Forelimb muscle (tissue), 1 donor: ENCODE data around the gene EPHB1. TPM values are rescaled to one million over a fixed set of nuclear protein-coding genes. Genes with fewer than 3 reads are reported as not detected.

ENCODE experiments used
- DNase-seq: peaks from one replicate; pipeline ENCODE4 v3.0.0-alpha.2; 2013; ENCODE audit warnings: low read depth
- polyA plus RNA-seq: library from polyadenylated mRNA; unstranded; fragments of 120-200 nt; gene quantifications from one replicate; pipeline ENCODE4 v1.2.1, GENCODE V29; 2013; ENCODE audit not compliant: insufficient read length

The EPHB1 gene
- polyA plus RNA-seq, 1 donor, result 49.5 TPM

GRCh38 chr3:134911586-134912548 is 116.8 kb downstream of the EPHB1 start:
- no peak for DNase-seq

- DNase-seq, result no peak
Observed at GRCh38 chr3:134916276-134916961, 121.4 kb downstream of the EPHB1 start.

DNA sequence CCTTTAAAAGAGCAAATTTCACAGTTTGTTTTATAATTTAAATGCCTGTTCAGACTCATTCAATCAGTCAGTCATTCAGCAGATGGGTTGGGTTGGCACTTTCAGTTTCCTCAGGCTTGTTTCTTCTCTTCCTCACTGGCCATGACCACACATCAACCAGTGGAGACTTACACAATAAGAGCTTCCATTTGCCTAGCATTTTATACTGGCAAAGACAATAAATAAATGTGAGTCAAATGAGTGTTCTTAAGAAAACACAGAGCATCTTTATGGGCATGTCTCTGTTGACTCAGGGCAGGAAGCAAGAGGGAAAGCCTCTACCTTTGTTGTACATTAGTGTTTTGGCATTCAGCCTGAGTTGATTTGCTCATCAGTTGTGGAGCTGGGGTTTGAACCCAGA is 122.6 kb downstream of the EPHB1 start:
- no peak for DNase-seq

DNA sequence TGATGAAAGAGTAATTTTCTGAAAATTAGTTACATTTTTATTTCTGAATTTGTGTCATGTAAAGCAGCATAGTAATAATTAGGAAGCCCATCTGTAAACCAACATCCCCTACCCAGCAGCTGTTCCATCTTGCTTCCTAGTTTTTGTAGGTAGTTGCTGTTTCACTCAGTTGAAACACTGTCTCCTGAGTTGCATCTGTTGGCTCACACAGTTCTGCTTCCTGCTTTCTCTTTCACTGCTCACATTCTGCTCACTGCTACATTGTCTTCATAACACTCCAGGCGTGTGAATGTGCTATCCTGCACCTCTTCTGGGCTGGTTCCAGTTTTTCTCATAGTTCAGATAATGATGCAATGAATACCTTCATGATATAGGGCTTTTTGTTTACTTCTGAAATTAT is 123.4 kb downstream of the EPHB1 start:
- DNase-seq, result no peak

DNA sequence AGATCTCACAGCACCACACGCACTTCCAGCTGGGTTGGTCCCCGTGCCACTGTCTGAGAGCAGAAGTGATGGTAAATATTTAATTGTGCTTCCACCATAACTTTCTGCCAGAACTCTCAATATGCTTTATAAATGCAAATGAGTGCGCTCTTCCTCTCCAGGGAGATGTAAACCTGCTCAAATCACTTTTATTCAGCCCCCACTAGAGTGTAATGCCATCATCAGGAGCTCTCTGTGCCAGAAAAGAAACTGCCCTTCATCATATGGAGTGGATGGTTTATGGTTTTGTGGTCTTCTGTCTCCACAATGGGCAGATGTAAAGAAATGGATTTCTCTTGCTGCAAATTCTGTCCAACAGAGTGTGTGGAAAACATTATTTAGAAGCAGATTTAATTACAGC is 127.0 kb downstream of the EPHB1 start:
- DNase-seq, result no peak

GRCh38 chr3:134922866-134923265 is 127.8 kb downstream of the EPHB1 start:
- DNase-seq, result no peak

GRCh38 chr3:134923286-134923685 is 128.2 kb downstream of the EPHB1 start:
- no peak for DNase-seq

- no peak for DNase-seq
Observed at GRCh38 chr3:134927599-134927998, 132.5 kb downstream of the EPHB1 start.

DNA sequence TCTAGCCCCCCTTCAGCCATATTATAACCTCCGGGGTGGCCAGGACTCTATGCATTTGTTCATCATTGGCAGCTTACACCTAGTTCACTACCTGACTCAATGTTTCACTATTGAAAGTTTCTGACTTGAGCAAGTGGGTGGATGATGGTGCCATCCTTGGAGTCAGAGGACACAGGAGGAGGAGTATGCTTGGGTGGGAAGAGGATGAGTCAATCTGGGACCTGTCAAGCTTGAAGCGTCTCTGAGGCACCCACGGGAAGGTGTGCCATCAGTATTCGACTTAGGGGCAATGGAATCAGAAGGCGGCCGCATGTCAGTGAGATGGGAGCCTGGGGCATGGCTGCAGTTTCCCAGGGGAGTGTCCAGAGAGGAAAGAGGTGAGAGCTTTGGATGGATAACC is 133.3 kb downstream of the EPHB1 start:
- no peak for DNase-seq

DNA sequence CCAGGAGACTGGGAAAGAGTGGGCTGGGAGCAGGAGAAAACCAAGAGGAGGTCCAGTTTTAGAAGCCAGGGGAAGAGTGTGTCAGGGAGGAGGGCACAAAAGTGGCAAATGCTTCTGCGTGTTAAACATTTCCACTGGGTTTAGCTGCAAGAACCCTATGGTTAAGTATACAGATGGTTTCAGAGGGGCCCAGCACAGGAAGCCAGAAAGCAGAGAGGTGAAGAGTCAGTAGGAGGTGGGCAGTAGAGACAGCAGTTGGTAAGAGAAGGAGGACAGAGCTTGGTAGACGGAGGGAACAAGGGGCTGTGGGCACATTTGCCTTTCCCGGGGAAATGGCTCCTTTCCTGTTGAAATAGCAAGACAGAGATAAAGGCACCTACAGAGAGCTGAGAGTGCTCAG is 133.8 kb downstream of the EPHB1 start:
- DNase-seq, result no peak

DNA sequence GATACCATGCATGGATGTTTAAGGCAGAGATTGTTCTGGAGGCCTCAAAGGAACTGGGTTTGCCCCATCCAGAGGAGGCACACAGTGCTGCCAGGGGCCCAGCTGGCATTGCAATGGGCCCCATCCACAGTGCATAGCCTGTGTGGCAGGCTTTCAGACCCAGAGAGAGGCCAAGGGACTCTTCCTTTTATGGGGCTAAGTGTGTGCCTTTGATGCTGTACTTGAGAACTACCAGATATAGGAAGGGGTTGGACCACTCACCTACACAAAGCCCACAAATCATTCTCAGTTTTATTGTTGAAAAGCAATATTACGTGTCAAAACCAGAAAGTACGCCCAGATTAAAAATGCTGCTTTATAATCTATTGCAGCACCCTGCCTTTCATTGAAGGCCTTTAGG is 134.9 kb downstream of the EPHB1 start:
- DNase-seq, result no peak

DNA sequence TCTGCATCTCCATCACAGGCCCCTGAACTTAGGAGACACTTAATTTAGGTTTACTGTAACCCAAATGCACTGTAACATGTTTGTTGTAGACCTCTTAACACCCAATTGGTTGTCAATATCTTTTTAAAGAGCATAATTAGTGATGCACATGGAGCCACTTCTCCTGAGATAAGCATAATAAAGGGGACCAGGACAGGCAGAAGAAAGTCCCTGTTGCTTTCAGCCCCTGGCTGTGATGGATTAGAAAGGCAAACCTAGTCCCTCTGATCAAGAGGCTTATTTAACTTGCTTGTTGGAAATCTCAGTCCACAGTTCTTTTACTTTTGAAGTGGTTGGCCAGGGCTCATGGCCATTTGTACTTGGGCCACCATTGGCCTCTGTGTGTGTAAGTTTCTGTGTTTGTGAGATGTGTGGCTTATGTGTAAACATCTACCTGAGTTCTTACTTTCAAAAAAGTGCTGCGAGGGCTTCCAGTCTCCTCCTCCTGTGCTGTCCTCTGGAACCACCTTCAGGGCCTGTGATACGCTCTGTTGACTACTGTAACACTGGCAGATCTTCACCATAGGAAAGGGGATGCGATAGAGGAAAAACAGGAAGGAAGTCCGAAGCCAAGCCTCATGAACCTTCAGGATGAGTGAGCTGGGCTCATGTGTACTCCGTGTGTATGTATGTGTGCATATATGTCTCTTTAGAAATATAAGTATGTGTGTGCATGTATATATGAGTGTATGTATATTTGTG is 136.2 kb downstream of the EPHB1 start:
- DNase-seq, result no peak

DNA sequence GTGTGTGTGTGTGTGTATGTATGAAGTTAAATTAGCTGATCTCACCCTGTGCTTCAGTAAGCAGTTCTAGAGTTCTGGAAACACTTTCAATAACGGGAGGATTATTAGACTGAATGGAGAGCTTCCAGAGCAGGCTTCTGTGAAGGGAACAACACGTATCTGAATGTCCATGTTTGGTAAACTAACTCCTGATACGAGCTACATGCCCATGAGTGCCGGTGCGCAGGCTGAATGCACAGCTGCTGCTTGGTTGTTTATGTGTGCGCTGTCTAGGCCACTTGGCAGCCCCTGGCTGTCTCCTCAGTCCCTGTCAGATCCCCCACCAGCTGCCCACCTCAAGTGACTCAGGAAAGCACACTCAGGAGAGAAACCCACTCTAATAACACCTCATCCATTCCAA is 137.0 kb downstream of the EPHB1 start:
- no peak for DNase-seq

GRCh38 chr3:134933997-134934396 is 138.9 kb downstream of the EPHB1 start:
- no peak for DNase-seq

DNA sequence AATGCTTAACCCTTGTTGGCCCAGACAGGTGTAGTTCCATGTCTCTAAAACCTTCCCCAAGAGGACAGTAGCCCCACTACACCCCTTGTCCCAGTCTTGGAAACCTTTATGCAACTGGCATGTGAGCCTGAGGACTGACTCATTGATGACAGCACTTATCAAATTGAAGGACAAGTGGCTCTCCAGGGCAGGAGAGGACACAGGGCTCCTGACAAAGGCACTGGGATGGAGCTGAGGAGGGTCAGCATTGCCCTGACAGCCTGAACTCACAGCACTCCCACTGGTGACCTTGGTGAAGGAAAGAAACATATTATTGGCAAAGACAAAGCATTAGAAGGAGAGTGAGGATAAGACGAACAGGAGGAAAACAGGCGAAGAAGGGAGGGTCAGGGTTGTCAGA is 139.9 kb downstream of the EPHB1 start:
- no peak for DNase-seq

DNA sequence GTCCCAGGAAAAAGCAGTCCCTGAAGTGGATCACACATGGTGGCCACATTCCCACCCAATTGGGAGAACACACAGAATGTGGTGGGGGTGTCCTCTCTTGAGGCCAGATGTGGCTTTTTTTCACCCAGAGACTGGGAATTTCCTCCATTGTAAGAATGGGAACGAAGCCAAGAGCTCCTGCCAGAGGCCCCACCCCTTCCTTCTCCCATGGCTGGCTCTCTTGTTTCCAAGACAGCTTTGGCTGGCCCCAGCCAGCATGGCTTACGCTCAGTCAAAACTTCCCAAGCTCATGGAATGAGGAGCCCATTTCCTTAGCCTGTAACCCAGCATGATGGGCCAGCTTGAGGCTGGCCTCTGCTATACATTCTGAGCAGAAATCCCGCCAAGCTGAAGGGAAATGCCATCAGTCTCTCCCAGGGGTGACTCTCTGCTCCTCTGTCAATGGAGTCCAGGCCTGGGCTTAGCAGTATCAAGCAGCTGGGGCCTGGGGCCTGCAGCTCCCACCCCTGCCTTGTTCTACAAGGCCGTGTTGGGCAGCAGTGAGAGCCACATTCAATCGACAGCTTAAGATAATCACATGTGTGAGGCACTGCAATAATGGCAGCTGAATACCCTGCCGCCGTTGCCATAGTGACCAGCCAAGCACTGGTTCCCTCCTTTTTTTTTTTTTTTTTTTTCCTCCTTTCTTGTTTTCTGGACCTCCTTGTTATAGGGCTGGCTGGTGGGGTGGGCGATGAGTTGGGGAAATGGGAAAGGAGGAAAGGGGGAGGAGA is 142.4 kb downstream of the EPHB1 start:
- DNase-seq, result no peak

DNA sequence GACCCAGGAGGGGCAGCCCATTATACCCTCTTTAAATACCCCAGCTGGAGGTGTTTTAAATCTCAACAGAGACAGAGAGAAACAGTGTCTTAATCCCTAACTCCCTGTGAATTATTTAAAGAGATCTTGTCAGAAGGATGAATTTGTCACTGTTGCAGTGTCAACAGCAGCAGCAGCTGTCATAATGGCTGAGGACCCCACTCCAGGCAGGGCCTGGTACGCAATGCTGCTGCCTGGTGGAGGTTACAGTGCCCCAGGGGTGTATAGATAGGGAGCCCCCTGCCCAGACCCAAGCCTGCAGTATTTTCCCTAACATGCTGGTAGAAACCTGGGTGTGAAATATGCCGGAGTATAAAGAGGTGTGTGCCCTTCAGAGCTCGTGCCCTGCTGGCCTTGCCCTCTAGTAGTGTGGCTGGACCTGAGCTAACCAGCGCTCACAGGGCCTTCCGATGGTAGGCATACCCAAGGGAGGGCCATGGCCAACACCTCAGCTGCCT is 143.0 kb downstream of the EPHB1 start:
- DNase-seq, result no peak

- no peak for DNase-seq
Observed at GRCh38 chr3:134939978-134940377, 144.9 kb downstream of the EPHB1 start.

- DNase-seq, result no peak
Observed at GRCh38 chr3:134941820-134942219, 146.8 kb downstream of the EPHB1 start.

- no peak for DNase-seq
Observed at GRCh38 chr3:134944429-134944828, 149.4 kb downstream of the EPHB1 start.

DNA sequence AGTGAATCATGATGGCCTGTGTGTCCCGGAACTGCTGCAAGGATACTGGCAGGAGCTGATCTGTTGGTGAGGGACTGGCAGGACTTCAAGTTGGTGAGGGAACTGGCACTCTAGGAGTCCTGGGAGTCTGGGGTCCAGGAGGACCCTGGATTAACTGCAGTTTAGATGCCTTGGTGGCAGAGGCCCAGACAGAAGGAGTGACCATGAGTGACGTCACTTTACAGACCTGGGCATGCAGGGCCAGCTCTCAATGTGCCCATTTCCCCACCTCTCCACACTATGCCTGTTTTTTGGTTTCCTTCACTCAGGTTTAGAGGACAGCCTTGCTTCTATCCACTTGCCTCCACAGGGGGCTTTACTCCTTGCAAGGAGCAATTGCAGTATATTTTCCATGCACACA is 154.1 kb downstream of the EPHB1 start:
- no peak for DNase-seq
